IMR-90 (cell line): Measurements from ENCODE around the gene CYFIP1. TPM values are rescaled to one million over a fixed set of nuclear protein-coding genes. Genes with fewer than 3 reads are reported as not detected.

Source experiments
- ATAC-seq: fragments of 200-7000 bp; cut with Tn5 transposase; 2 replicates; pipeline ENCODE4 v1.9.1; 2020; ENCODE audit warnings: low read depth, mild to moderate bottlenecking, moderate library complexity
- BruUV-seq: library from RNA; stranded (reverse); fragments of 400-500 nt; replicated peaks from 2 replicates; lab custom pipeline; 2021; lab: Mats Ljungman, UMichigan
- CTCF ChIA-PET: fragments of 300-600 bp; formaldehyde crosslinking; extraction: SDS; loops from one replicate; lab custom pipeline; 2021; ENCODE audit warnings: antibody characterized with exemption; lab: Yijun Ruan, JAX
- POLR2A ChIA-PET: fragments of 300-600 bp; sonication (Branson Sonifier 250); formaldehyde crosslinking; loops from one replicate; lab custom pipeline; 2022; ENCODE audit warnings: antibody characterized with exemption; ENCODE audit not compliant: unreplicated experiment; lab: Charles Lee
- DNase-seq: peaks from one replicate; pipeline ENCODE4 v3.0.0; 2013
- H2AFZ ChIP-seq: replicated peaks from 2 replicates; pipeline ENCODE3; 2013; ENCODE audit warnings: low read length, mild to moderate bottlenecking; ENCODE audit not compliant: poor library complexity
- H2AK5ac ChIP-seq: 2 replicates; pipeline ENCODE4 v1.6.1; 2013; ENCODE audit warnings: low read depth, low read length, inconsistent platforms
- H2AK9ac ChIP-seq: replicated peaks from 2 replicates; pipeline ENCODE3; 2013; ENCODE audit warnings: mild to moderate bottlenecking, low read depth, low read length, moderate library complexity; ENCODE audit not compliant: poor library complexity
- H2BK120ac ChIP-seq: 2 replicates; pipeline ENCODE4 v1.6.1; 2013; ENCODE audit warnings: low read depth, low read length, inconsistent platforms
- H2BK15ac ChIP-seq: 3 replicates; pipeline ENCODE4 v1.6.1; 2013; ENCODE audit warnings: low read depth, low read length, inconsistent platforms
- H2BK20ac ChIP-seq: 2 replicates; pipeline ENCODE4 v1.6.1; 2013; ENCODE audit warnings: low read depth, mild to moderate bottlenecking, inconsistent platforms, low read length, moderate library complexity
- H2BK5ac ChIP-seq: 2 replicates; pipeline ENCODE4 v1.6.1; 2013; ENCODE audit warnings: mild to moderate bottlenecking, low read depth, low read length, inconsistent platforms; ENCODE audit not compliant: poor library complexity, severe bottlenecking
- H3K14ac ChIP-seq: replicated peaks from 2 replicates; pipeline ENCODE4 v1.6.1; 2013; ENCODE audit warnings: low read depth, low read length, inconsistent platforms
- H3K18ac ChIP-seq: 2 replicates; pipeline ENCODE4 v1.6.1; 2013; ENCODE audit warnings: low read depth, low read length, control low read depth
- H3K23ac ChIP-seq: 2 replicates; pipeline ENCODE4 v1.6.1; 2013; ENCODE audit warnings: low read depth, low read length, inconsistent platforms
- H3K27ac ChIP-seq: 2 replicates; pipeline ENCODE4 v1.5.1; 2013; ENCODE audit warnings: mild to moderate bottlenecking, control low read depth, low read length; ENCODE audit not compliant: insufficient read depth
- H3K27me3 ChIP-seq: 2 replicates; pipeline ENCODE4 v1.6.1; 2013; ENCODE audit warnings: low read length; ENCODE audit not compliant: control insufficient read depth, insufficient read depth
- H3K36me3 ChIP-seq: 2 replicates; pipeline ENCODE4 v1.6.1; 2013; ENCODE audit warnings: low read length, mixed read lengths; ENCODE audit not compliant: control insufficient read depth, insufficient read depth
- H3K4ac ChIP-seq: 2 replicates; pipeline ENCODE4 v1.6.1; 2013; ENCODE audit warnings: low read depth, low read length, inconsistent platforms
- H3K4me1 ChIP-seq: 2 replicates; pipeline ENCODE4 v1.6.1; 2013; ENCODE audit warnings: low read length, mixed read lengths; ENCODE audit not compliant: control insufficient read depth, insufficient read depth
- H3K4me2 ChIP-seq: 2 replicates; pipeline ENCODE4 v1.6.1; 2013; ENCODE audit warnings: low read depth, mild to moderate bottlenecking, control low read depth, low read length, moderate library complexity
- H3K4me3 ChIP-seq: 2 replicates; pipeline ENCODE4 v1.5.1; 2013; ENCODE audit warnings: low read depth, mild to moderate bottlenecking, control low read depth, low read length, moderate library complexity; ENCODE audit not compliant: insufficient read depth
- H3K56ac ChIP-seq: 2 replicates; pipeline ENCODE4 v1.6.1; 2013; ENCODE audit warnings: low read length, inconsistent platforms; ENCODE audit not compliant: insufficient read depth; ENCODE audit errors: extremely low read depth
- H3K79me1 ChIP-seq, 2 experiments: 2 replicates each; pipeline ENCODE4 v1.6.1; 2013; ENCODE audit warnings: low read length in 2 of 2, inconsistent platforms in 1 of 2, low read depth in 1 of 2
- H3K9ac ChIP-seq: 2 replicates; pipeline ENCODE4 v1.6.1; 2013; ENCODE audit warnings: low read depth, low read length, control low read depth
- H3K9me1 ChIP-seq: 2 replicates; pipeline ENCODE4 v1.6.1; 2013; ENCODE audit warnings: low read length, inconsistent platforms; ENCODE audit not compliant: insufficient read depth
- H3K9me3 ChIP-seq: 2 replicates; pipeline ENCODE4 v1.6.1; 2013; ENCODE audit warnings: low read length; ENCODE audit not compliant: control insufficient read depth, insufficient read depth
- H4K20me1 ChIP-seq: 2 replicates; pipeline ENCODE4 v1.6.1; 2013; ENCODE audit warnings: low read length, inconsistent platforms; ENCODE audit not compliant: insufficient read depth
- H4K5ac ChIP-seq: 2 replicates; pipeline ENCODE4 v1.6.1; 2013; ENCODE audit warnings: mild to moderate bottlenecking, low read depth, low read length, control low read depth
- H4K8ac ChIP-seq, 2 experiments: 2 replicates each; pipeline ENCODE4 v1.6.1; 2013; ENCODE audit warnings: low read depth in 2 of 2, low read length in 2 of 2, control low read depth in 1 of 2, inconsistent platforms in 1 of 2
- H4K91ac ChIP-seq: 2 replicates; pipeline ENCODE4 v1.6.1; 2013; ENCODE audit warnings: low read depth, low read length, inconsistent platforms; ENCODE audit not compliant: insufficient read depth
- BHLHE40 ChIP-seq: fragments of 150-350 bp; IDR thresholded peaks from 2 replicates; pipeline ENCODE4 v1.6.1; 2016; ENCODE audit warnings: mild to moderate bottlenecking, low read depth, low read length
- CEBPB ChIP-seq: IDR thresholded peaks from 2 replicates; pipeline ENCODE4 v1.6.1; 2012; ENCODE audit warnings: low read depth, low read length, improper control_type of control experiment
- CHD1 ChIP-seq: IDR thresholded peaks from 2 replicates; pipeline ENCODE4 v1.6.1; 2012; ENCODE audit warnings: low read depth, low read length, improper control_type of control experiment
- FOS ChIP-seq: fragments of 150-350 bp; IDR thresholded peaks from 2 replicates; pipeline ENCODE4 v1.6.1; 2016; ENCODE audit warnings: low read depth, low read length
- MAFK ChIP-seq: IDR thresholded peaks from 2 replicates; pipeline ENCODE4 v1.6.1; 2012; ENCODE audit warnings: low read depth, low read length, improper control_type of control experiment
- MAZ ChIP-seq: IDR thresholded peaks from 2 replicates; pipeline ENCODE4 v1.6.1; 2012; ENCODE audit warnings: low read depth, mild to moderate bottlenecking, low read length, improper control_type of control experiment, moderate library complexity, borderline replicate concordance
- MXI1 ChIP-seq: IDR thresholded peaks from 2 replicates; pipeline ENCODE4 v1.6.1; 2012; ENCODE audit warnings: low read depth, mild to moderate bottlenecking, low read length, moderate library complexity, borderline replicate concordance
- NFE2L2 ChIP-seq: fragments of 150-350 bp; IDR thresholded peaks from 2 replicates; pipeline ENCODE4 v1.6.1; 2016; ENCODE audit warnings: low read depth, mild to moderate bottlenecking, low read length
- POLR2A ChIP-seq: IDR thresholded peaks from 2 replicates; pipeline ENCODE4 v1.6.1; 2012; ENCODE audit warnings: mild to moderate bottlenecking, low read depth, low read length
- RAD21 ChIP-seq: IDR thresholded peaks from 2 replicates; pipeline ENCODE4 v1.6.1; 2012; ENCODE audit warnings: low read length, improper control_type of control experiment
- RCOR1 ChIP-seq: IDR thresholded peaks from 2 replicates; pipeline ENCODE4 v1.6.1; 2012; ENCODE audit warnings: mild to moderate bottlenecking, low read length, improper control_type of control experiment; ENCODE audit not compliant: insufficient replicate concordance
- RFX5 ChIP-seq: IDR thresholded peaks from 2 replicates; pipeline ENCODE4 v1.8.0; 2012; ENCODE audit warnings: low read depth, mild to moderate bottlenecking, low read length, moderate library complexity
- SMC3 ChIP-seq: fragments of 150-350 bp; IDR thresholded peaks from 2 replicates; pipeline ENCODE4 v1.6.1; 2016; ENCODE audit warnings: low read depth, mild to moderate bottlenecking, antibody characterized with exemption, low read length, moderate library complexity
- WGBS, 2 experiments: methylation state at CpG; one replicate each; pipeline versions ENCODE4 v1.1.5 to v1.1.7; 2013; ENCODE audit warnings: missing lambda C conversion rate in 2 of 2; ENCODE audit not compliant: insufficient read length in 1 of 2; ENCODE audit errors: extremely low coverage in 2 of 2; 5-methylcytosine and 5-hydroxymethylcytosine counted together
- dilution Hi-C: fragments of 300-500 bp; cut with HindIII; formaldehyde crosslinking; loops from one replicate; pipeline ENCODE4 v1.14.3; 2018; ENCODE audit warnings: low sequenced_read_pairs; ENCODE audit not compliant: unreplicated experiment
- in situ Hi-C: fragments of 300-500 bp; cut with MboI; formaldehyde crosslinking; loops from 3 replicates; pipeline ENCODE4 v1.14.3; 2019; ENCODE audit warnings: low sequenced_read_pairs, inconsistent platforms, mixed read lengths
- intact Hi-C: fragments of 100-400 bp; cut with micrococcal nuclease; formaldehyde crosslinking; loops from 2 replicates; pipeline ENCODE4 v1.10.0; 2022
- polyA plus RNA-seq, 3 experiments: library from polyadenylated mRNA; depleted of rRNA; stranded (reverse); fragments of >200 nt; gene quantifications; 2 replicates each; pipeline ENCODE4 v1.2.3, GENCODE V29; 2012; ENCODE audit warnings: low replicate concordance in 1 of 3
- total RNA-seq: library from RNA; depleted of rRNA; stranded (reverse); fragments of >200 nt; gene quantifications from 2 replicates; pipeline ENCODE4 v1.2.3, GENCODE V29; 2012
- TF ChIP-seq, protein P1 (sequence below): fragments of 150-350 bp; IDR thresholded peaks from 2 replicates; pipeline ENCODE4 v1.6.1; 2017; ENCODE audit warnings: mild to moderate bottlenecking, antibody characterized with exemption, low read length, low read depth
- TF ChIP-seq, protein P2 (sequence below): fragments of 150-350 bp; IDR thresholded peaks from 2 replicates; pipeline ENCODE4 v1.6.1; 2016; ENCODE audit warnings: low read depth, mild to moderate bottlenecking, low read length, moderate library complexity, borderline replicate concordance
- TF ChIP-seq, protein P3 (sequence below): conservative IDR thresholded peaks from 2 replicates; pipeline ENCODE4 v1.5.1; 2012; ENCODE audit warnings: mild to moderate bottlenecking, low read depth, low read length, improper control_type of control experiment

CYFIP1 gene
- total and polyA plus RNA-seq, 2 of the 4 experiments (the other 2 are of a cell fraction): 58.4 to 163 TPM

DNA sequence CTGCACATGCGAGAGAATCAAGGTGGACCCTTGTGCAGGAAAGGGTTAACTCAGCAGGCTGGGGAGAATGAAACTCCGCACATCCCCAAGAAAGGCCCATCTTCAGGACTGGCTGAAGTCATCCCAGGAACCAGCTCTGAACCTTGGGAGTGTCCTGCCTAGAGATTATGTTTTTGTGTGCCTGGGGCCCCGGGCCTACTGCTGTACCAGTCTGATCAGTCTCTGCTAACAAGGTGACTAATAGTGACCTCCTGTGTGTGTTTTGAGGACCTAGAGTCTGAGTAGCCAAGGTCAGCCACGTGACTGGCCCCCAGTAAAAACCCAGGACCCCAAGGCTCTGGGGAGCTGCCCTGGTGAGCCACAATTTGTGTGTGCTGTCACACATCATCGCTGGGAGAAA lies 58.2 kb downstream of the CYFIP1 start:
- Histone ChIP-seq H3K4me3 (no peak overlapping the region), H2BK120ac (no peak overlapping the region), H2BK5ac (no peak overlapping the region), H3K36me3 (peaks cover 36% of the 10 kb centered on the region), H3K27me3 (no peaks in the 10 kb centered on the region), H3K14ac (no peak overlapping the region), H3K56ac (no peak overlapping the region), H2BK15ac (no peak overlapping the region), H4K20me1 (no peaks in the 10 kb centered on the region), H2AK5ac (no peak overlapping the region), H3K4me2 (no peak overlapping the region), H3K79me1 (peaks cover 0 to 21% of the 10 kb centered on the region in 2 experiments), H3K9me3 (no peaks in the 10 kb centered on the region), H2AFZ (no peak overlapping the region), H3K4ac (no peak overlapping the region), H3K9me1 (peaks cover 4% of the 10 kb centered on the region), H2AK9ac (no peak overlapping the region), H3K27ac (no peak overlapping the region), H3K18ac (no peak overlapping the region), H4K8ac (no peak overlapping the region), H2BK20ac (no peak overlapping the region), H4K5ac (no peak overlapping the region), H3K4me1 (no peaks in the 10 kb centered on the region), H3K23ac (no peak overlapping the region), H4K91ac (no peak overlapping the region), H3K9ac (no peak overlapping the region)
- intact Hi-C loops: no loop called here
- ChIA-PET POLR2A (no interaction called here), CTCF (no interaction called here)
- no TSS peak for BruUV-seq
- in situ Hi-C loops: no loop called here
- dilution Hi-C loops: no loop called here
- ATAC-seq (no peak), DNase-seq (no peak)
- TF ChIP-seq MAZ (no peak), MXI1 (no peak), CHD1 (no peak), RCOR1 (no peak), SMC3 (no peak), RAD21 (no peak), NFE2L2 (no peak), MAFK (no peak), POLR2A (no peak), FOS (no peak), BHLHE40 (no peak), RFX5 (no peak), CEBPB (no peak)
- TF ChIP-seq, protein P1, sequence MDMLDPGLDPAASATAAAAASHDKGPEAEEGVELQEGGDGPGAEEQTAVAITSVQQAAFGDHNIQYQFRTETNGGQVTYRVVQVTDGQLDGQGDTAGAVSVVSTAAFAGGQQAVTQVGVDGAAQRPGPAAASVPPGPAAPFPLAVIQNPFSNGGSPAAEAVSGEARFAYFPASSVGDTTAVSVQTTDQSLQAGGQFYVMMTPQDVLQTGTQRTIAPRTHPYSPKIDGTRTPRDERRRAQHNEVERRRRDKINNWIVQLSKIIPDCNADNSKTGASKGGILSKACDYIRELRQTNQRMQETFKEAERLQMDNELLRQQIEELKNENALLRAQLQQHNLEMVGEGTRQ: no peak
- TF ChIP-seq, protein P2, sequence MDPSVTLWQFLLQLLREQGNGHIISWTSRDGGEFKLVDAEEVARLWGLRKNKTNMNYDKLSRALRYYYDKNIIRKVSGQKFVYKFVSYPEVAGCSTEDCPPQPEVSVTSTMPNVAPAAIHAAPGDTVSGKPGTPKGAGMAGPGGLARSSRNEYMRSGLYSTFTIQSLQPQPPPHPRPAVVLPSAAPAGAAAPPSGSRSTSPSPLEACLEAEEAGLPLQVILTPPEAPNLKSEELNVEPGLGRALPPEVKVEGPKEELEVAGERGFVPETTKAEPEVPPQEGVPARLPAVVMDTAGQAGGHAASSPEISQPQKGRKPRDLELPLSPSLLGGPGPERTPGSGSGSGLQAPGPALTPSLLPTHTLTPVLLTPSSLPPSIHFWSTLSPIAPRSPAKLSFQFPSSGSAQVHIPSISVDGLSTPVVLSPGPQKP: no peak
- TF ChIP-seq, protein P3, sequence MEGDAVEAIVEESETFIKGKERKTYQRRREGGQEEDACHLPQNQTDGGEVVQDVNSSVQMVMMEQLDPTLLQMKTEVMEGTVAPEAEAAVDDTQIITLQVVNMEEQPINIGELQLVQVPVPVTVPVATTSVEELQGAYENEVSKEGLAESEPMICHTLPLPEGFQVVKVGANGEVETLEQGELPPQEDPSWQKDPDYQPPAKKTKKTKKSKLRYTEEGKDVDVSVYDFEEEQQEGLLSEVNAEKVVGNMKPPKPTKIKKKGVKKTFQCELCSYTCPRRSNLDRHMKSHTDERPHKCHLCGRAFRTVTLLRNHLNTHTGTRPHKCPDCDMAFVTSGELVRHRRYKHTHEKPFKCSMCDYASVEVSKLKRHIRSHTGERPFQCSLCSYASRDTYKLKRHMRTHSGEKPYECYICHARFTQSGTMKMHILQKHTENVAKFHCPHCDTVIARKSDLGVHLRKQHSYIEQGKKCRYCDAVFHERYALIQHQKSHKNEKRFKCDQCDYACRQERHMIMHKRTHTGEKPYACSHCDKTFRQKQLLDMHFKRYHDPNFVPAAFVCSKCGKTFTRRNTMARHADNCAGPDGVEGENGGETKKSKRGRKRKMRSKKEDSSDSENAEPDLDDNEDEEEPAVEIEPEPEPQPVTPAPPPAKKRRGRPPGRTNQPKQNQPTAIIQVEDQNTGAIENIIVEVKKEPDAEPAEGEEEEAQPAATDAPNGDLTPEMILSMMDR: no peak
- WGBS, 2 experiments: 100% methylated on average over 1 of the region's 5 CpGs; no CpG with 5 or more reads in 1 of the 2 experiments
